HuH-7.5 (cell line): ENCODE measurements around the gene RASA3.

Source experiments
- DNase-seq: peaks from one replicate; pipeline ENCODE4 v3.0.0; 2011; ENCODE audit warnings: low spot score

The RASA3 gene

DNA sequence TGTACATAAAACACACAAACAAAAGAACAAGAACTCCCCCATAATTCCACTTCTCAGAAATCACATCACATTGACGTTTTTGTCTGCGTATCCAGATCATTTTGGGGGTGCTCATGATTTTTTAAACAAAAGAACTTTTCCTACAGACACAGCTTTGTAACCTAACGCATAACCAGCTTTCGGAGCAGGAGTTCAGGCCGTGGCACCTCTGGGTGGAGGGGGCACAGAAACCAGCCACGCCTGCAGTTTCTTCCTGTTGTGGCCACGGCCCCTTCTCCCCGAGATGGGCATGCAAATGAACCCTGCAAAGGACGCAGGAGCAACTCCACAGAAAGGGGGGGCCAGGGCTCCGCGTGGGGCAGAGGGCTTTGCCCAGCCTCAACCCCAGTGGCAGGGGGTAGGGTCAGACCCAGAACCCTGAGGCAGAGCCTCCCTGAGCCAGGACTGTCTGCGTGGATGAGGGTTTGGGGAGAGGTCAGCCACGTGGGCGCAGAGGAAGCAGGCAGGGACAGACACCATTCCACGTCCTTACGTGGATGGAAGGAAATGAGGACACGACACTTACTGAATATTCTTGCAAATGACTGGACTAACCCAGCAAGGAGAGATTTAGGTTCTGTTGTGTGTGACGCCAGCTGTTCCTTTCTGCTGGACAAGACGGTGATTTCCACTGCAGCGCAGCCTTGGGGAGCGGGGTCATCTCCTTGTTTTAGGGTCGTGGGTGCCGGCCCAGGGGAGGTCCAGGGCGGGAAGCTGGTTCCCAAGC is 64.4 kb downstream of the RASA3 start:
- DNase-seq = no peak

DNA sequence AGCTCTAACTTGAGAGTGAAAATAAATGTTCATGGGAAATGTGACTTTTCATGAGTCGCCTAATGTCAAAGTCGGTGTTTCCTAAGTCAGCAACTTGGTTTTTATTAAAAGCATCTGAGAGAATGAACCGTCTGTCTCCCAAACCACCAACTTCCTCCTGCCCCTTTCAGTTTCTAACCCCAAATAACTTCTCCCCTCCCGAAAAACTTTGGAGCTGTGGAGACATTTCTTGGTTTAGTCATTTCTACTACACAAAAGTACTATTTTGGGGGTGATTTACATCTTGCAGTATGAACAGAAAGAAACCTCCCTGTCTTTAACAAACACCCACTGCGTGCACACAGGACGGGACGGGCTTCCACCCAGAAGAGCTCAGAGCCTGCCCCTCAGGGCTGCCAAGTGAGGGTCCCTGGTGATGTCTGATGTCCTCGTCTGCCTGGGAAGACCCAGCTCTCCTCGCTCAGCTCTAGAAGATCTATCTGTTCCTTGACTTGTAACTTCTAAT is 65.0 kb downstream of the RASA3 start:
- DNase-seq = no peak

DNA sequence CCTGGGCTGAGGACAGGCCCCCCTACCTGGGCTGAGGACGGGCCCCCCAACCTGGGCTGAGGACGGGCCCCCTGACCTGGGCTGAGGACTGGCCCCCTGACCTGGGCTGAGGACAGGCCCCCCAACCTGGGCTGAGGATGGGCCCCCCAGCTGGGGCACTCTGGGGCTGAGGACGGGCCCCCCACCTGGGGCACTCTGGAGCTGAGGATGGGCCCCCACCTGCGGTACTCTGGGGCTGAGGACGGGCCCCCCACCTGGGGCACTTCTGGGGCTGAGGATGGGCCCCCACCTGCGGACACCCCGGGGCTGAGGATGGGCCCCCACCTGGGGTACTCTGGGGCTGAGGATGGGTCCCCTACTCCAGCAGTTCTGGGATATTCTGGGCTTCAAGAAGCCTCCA is 65.5 kb downstream of the RASA3 start:
- no peak for DNase-seq

DNA sequence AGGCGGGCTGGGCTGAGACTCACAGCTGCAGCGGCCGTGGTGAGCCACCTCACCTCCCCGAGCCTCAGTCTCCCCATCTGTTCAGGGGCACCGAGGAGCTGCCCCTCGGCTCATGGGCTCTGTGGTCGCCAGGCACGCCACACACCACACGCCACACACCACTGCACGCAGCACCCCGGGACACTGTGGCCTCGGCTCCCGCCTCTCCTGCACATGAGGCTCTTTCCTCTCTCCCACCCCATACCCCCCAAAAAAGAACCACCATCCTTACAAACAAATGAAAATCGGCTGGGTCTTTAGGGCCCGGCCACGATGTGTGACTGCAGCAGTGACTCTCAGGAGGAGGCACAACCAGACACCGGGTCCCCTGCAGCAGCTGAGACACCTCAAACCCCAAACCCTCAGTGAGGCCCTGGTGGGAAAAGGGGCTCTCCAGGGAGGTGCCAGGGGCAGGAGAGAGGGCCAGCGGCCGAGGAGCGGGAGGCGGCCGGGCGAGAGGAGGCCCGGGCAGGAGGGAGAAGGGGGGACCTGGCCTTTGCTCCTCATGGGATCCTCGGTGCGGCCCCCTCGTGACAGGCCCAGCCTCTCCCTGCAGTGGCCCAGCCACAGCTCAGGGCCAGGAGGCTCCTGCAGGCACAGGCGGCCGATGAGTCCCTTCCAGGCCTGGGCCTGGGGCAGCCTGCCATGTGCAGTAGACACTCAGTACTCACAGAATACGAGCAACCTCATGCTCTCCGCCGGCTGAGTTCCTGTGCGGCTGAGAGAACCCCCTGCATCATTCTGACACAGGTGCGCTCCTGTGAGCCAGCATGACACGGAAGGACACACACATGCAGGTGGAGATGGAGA is 66.3 kb downstream of the RASA3 start:
- no peak for DNase-seq

DNA sequence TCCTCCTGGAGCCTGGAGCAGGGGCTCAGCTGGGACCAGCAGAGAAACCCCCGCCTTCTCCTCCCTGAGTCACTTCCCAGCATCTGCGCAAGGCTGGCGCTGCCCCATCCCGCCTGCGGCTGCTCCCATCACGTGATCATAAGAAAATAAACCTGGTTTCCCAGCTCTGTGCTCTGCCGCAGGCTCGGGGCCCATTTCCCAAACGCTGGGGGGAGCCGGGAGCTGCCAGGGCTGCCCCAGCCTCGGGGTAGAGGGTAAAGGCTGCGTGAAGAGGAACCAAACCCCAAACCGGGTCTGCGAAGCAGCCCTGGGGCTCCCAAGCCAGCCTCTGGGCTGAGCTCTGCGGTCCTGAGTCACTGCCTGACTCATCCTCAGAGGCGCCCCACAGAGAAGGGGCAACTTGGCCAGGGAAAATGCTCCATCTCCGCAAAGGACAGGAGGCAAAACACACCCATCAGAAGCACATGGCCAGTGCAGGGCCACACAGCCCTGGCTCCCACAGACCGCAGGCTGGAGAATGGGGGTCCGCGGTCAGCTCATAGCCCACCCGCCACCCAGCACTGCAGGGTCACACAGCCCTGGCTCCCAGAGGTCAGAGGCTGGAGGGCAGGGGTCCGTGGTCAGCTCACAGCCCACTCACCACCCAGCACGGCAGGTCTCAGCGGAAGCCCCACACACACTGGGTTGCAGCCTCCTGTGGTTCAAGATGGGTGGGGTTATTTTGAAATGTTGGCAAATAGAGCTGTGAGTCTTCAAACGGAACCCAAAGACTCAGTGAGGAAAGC is 67.1 kb downstream of the RASA3 start:
- DNase-seq = no peak

DNA sequence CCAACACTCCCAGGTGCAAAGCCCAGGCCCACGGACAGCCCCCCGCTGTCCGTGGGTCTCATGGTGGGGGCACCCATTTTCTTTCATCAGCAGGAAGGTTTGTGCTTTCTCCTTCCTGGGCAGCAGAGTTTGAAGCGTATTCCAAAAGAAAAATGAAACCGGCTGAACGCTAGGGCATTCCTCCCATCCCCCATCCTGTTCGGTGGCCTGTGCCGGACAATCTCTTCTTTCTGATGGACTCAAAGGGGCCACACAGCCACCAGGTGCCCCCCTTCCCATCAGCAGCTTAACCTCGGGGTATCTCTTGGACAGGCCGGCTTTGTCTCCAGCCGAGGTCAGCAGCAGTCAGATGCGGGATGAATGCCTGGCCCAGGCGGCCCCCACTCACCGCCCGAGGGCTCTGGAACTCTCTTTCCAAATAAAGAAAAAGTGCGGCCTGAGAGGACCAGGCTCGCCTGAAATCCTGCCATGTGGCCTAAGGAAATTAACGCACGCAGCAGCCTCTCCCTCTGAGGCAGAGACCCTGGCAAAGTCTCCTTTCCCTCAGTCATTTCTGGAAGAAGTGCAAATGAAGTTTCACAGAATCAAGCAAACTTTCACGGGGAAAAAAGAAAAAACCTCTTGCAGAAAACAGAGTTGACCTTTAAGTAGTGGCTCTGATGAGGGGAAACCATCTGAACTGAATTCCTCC is 67.8 kb downstream of the RASA3 start:
- DNase-seq = no peak

DNA sequence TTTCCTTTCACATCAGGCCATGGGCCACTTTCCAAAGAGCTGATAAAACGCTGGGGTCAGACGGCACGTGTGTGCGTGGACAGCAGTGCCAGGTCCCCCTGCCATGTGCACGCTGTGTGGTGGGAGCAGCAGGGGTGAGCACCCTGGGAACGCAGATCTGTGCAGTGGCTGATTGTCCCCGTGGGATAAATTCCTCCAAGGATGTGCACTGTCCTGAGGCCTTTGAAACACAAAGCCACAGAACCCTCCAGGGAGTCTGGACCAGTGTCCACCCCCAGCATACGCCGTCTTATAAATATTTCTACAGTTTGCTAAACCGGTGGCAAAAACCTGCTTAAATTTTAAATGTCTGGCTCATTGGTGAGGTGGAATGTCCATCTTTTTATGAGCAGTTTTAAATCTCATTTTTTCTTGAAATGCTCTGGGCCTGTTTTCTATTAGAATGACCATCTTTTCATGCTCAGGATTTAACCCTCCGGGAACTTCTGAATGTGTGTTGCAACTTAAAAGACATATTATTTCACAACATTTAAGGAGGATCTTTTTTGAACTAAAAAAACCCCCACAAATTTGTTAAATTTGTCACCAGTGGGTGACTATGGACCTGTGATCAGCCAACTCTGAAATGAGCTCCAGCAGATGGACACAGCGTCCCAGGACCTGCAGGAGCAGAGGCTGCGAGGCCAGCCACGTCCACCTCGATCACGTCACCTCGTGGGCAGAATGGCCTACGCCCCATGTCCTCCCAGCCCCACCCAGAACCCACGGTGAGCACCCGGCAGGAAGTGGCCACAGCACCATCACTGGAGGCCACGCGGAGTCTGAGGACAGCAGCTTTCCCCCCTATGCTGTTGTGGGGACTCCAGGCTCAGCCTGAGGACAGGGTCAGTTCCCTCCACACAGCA is 68.6 kb downstream of the RASA3 start:
- no peak for DNase-seq

DNA sequence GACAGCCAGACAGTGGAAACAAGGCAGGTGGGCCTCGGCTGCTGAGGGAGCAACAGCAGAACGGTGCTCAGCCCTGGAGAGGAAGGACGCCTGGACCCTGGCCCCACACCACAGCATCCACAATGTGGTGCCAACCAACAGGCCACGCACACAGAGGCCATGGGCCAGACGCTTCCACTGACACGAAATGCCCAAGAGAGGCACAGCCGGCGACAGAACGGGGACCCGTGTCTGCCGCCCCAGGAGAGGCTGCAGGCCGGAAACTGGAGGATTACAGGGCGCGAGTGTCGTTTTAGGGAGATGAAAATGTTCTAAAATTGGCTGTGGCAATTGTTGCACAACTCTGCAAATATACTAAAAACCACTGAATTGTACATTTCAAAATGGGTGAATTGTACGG is 69.7 kb downstream of the RASA3 start:
- DNase-seq = no peak

DNA sequence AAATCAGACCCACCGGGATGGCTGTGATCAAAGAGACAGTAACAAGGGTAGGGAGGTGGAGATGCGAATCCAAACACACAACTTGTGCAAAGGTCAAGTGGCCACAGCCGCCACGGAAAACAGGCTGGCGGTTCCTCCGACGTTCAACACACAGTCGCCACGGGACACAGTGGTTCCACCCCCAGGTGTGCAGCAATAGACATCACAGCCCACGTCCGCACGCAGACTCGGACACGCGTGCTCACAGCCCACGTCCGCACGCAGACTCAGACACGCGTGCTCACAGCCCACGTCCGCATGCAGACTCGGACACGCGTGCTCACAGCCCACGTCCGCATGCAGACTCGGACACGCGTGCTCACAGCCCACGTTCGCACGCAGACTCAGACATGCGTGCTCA is 70.1 kb downstream of the RASA3 start:
- no peak for DNase-seq

DNA sequence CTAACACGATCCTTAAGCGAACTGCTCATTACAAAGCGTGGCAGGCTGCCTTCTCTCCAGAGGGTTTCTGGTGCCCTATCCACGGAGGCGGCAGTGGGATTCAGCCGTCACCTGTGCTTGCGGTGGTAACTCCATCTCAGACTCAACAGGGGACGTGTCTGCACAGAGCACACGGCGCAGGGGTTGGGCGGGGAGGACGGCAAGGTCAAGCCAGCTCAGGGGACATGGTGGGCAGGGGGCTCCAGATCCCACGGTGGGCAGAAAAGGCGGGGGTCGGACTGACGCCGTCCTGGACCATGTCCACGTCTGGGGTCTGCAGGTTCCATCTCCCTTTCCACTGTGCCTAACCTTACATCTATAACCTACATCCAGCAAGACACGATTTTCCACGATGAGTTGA is 70.7 kb downstream of the RASA3 start:
- DNase-seq = no peak

DNA sequence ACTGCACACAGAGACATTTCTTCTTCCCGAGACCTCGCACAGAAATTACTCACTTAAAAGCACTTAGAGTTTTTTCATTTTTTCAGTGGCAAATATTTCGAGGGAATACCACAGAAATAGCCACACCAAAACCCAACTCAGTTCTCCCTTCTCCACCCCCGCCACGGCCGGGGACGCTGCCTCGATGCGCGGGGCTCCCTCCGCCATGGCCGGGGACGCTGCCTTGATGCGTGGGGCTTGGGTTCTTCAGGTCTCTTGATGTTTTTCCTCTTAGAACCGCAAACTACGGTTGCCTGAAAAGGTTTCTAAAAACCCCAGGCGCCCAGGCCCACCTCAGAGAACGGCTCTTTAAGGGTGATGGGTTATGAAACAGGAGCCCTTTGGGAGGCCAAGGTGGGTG is 71.4 kb downstream of the RASA3 start:
- DNase-seq = no peak

DNA sequence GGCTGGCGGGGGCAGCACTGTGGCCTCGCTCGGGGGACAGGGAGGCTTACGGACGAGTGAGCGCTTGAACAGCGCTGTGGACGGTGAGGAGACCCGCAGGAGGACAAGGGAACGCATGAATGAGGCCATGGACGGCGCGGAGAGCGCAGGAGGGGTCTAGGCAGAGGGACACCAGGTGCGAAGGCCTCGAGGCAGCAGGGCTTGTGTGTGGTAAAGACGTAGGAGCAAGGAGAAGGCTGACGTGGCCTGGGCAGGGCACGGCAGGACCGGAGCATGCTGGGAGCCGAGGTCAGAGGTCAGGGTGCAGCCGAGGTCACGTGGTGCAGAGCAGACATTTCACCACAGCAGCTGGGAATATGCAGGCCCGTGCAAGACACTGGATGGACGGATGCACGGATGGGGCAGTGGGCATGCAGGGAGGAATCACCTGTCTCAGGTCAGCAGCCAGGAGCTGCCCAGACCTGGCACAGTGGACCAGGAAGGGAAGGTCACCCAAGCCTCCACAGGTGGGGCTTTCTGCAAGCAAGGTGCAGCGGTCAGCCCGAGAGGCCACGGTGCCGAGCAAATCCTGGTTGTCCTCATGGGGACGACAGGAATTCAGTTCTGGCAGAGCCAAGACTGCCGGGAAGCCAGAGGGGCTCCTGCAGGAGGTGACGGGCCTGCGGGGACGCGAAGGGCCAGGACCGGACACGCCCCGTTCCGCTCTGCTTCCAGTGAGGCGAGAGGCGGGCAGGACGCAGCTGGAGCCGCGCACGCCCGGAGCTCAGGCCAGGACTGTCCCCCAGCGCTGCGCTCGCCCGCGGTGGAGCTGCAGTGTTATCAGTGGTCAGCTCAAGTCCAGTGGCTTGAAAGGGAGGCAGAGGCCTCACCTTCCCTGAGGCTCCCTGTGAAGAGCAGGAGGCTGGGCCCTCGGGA is 72.2 kb downstream of the RASA3 start:
- DNase-seq = no peak

DNA sequence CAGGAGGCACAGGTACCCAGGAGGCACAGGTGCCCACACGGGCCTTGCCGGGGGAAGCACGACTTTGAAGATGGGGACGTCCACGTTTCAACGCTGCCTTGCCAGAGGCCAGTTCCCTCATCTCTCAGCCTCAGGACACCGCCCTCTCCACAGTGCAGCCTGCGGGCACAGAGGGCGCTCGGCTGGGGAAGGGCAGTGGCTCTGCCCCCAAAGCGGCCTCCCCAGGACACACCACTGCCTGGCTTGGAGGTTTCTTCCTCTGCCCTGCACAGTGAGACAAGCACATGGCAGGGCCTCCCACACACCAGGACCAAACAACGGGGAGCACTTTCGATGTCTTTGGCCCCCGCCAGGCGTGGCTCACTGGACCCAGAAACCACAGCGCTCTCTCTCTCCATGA is 73.0 kb downstream of the RASA3 start:
- DNase-seq = no peak

DNA sequence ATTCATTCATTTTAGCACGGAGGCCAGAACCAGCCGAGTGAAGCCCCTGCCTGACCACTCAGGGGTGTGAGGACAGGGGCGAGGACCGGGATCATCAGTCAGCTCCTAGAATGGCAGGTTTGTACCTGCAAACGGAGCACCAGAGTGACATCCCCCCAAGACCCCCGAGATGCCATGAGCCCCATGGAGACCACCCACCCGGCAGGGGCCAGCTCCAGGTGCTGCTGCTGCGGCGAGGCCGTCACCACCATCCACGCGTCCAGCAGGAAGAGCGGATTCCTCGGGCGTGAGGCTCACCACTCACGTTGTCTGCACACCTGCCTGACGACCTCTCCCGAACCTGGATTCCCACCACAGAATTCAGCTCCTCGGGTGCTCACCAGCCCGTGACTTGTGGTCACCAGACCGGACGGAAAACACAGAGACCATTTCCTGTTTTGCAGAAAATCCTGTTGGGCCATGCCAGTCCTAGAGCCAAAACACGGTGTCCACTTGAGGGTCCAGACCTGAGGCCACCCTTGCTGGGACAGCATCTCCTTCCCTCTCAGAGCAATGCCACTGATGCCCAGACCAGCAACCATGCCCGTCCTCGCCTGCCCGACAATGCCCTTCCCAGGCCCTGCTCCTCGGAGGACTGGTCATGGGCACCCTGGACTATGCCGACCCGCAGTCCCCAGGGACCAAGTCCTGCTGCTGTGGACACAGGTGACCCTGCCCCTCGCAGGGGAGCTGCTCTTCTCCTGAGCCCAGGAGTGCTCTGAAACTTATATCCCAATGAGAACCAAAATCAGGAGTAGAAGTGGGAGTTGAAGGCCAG is 74.2 kb downstream of the RASA3 start:
- DNase-seq = no peak

DNA sequence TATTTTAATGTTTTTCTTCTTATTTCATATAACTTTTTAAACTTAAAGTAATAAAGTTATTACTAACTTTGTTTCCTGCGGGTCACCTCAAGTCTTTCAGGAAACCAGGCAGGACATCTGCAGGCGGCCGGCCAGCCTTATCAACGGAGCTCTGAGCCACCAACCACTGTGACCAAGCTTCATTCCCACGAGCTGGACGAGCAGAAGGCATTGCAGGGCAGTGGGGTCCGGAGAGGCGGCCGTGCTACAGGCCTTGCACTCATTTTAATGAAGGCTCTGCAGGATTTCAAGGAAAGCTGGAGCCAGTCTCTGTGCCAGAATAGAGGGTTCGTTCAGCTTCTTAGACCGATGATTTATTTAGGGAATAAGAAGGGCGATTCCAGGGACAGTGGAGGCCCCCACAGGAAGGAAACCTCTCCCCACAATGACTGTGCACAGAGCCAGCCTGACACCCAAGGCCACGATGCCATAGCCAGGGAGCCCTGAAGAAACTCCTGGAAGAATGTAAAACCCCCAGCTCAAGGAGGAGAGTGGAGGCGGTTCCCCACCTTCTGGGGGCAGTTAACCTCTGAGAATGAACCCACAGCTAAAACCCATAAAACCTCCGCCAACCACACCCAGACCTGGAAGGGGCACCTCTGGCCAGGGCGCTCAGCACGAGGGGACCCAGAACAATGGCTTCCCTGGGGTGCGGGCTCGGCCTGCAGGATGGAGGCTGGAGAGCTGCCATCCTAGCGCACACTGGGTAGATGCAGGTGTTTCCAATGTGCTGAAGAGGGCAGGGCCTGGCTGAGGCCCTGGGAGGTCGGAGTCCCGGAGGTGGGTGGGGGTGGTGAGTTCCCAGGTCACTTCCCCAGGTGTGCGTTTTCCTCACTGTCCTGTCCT is 75.0 kb downstream of the RASA3 start:
- no peak for DNase-seq

DNA sequence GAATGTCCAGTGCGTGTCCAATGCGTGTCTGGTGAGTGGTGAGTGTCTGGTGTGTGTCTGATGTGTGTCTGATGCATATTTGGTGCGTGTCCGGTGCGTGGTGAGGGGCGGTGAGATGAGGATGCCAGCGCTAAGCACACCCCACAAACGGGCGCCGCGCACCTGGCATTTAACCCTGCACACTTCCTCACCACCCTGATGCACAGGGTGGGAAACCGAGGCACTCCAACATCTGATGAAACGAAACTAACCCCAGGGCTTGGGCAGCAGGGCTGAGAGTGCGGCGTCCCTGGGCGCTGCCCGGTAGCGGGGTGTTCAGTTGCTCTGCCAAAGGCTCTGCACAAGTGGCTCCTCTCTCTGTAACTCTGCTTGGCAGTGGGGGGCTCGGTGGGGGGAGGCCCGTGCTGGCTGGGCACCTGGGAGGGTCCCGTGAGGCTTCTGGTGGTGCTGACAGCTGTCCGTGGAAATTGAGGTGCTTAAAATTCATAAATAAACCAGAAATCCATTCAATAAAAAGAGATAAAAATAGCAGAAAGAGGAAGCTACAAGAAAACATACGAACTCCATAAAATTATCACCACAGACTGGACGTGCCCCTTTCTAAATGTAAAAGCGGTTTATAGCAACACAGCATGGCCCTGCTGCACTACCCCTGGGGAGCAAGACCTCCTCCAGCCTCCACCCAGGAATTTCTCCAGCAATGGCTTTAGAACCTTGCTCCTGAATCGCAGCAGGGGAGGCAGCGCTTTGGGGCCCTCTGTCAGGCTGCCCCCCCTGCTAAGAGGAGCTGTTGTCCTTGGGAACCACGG is 76.0 kb downstream of the RASA3 start:
- no peak for DNase-seq

DNA sequence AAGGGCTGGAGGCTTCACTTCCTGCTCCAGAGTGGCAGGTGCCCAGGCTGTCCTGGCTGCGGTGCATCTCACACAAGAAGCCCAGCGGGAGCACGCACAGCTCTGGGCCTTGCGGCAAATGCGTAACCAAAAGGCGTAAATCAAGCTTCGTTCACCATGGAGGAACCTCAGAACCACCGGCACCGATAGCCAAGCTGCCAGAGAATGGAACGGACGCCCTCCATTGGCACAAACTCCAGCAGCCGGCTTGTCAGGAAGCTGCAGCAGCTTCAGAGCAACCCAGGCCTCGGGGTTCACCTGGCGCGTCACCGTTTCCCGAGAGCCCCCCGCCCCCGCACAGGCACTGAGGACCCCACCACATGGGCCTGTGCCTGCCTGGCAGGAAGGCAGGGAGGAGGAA is 76.7 kb downstream of the RASA3 start:
- DNase-seq = no peak
